ENCODE data around the gene EDC4.

GRCh38 chr16:67864594-67864993 lies 8.3 kb upstream of the EDC4 start:
- no peak for TF ChIP-seq CTCF (IDR thresholded peaks at IDR 0.05)
- TF ChIP-seq POLR2A (IDR thresholded peaks at IDR 0.05) = no peak
